ENCODE results near the gene KCTD12.
A peak's percentile ranks its signal among the peaks of the same experiment; 100 is the strongest.

Gene KCTD12

DNA sequence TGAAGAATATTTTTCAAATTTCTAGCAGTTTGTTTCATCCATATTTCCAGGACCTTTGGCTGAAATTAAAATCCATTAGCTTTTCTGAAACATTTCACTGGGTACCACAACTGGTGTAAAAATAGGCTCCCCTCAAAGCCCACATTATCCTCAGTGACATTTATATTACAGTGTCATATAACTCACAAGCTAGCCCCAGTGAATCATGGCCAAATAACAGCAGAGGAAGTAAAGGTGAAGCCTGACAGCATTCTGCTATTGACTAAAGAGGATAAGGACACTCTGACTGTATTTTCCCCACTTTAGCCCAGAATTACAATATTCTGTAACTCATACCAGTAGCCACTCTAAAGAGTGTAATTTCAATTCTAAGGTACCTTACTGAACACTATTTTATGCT is 21.9 kb downstream of the KCTD12 start:
- H3K27ac ChIP-seq (ENCODE audit: poor library complexity, severe bottlenecking): no peak overlapping the region
- TF ChIP-seq, protein P1, sequence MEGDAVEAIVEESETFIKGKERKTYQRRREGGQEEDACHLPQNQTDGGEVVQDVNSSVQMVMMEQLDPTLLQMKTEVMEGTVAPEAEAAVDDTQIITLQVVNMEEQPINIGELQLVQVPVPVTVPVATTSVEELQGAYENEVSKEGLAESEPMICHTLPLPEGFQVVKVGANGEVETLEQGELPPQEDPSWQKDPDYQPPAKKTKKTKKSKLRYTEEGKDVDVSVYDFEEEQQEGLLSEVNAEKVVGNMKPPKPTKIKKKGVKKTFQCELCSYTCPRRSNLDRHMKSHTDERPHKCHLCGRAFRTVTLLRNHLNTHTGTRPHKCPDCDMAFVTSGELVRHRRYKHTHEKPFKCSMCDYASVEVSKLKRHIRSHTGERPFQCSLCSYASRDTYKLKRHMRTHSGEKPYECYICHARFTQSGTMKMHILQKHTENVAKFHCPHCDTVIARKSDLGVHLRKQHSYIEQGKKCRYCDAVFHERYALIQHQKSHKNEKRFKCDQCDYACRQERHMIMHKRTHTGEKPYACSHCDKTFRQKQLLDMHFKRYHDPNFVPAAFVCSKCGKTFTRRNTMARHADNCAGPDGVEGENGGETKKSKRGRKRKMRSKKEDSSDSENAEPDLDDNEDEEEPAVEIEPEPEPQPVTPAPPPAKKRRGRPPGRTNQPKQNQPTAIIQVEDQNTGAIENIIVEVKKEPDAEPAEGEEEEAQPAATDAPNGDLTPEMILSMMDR (IDR thresholded peaks at IDR 0.05; ENCODE audit: poor library complexity, severe bottlenecking): no peak
- no peak for ATAC-seq (ENCODE audit: low read depth)
- H3K9me3 ChIP-seq (ENCODE audit: severe bottlenecking): no peaks in the 10 kb centered on the region
- no peaks in the 10 kb centered on the region for H3K36me3 ChIP-seq (ENCODE audit: low read depth)
- no peaks in the 10 kb centered on the region for H3K27me3 ChIP-seq (ENCODE audit: insufficient read depth, poor library complexity, severe bottlenecking)
- no peaks in the 10 kb centered on the region for H3K4me1 ChIP-seq (ENCODE audit: insufficient read depth, poor library complexity, severe bottlenecking)
- no peak for DNase-seq (ENCODE audit: low spot score)
- no peak overlapping the region for H3K4me3 ChIP-seq (ENCODE audit: severe bottlenecking)

DNA sequence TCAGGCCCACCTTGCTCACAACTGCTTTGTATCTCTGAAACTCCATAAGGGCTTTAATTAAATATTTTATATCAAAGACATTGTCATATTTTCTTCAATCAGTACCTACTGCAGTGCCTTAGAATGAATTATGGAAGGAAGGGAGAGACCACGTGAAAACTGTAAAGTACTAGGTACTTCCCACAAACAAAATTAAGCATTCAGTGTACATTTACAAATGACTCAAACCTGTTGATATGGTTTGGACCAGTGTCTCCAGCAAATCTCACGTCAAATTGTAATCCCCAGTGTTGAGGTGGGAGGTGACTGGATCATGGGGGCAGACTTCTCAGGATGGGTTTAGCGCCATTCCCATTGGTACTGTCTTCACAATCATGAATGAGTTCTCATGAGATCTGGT is 23.2 kb downstream of the KCTD12 start:
- DNase-seq (ENCODE audit: low spot score) (no peak), ATAC-seq (ENCODE audit: low read depth) (no peak)
- no peak overlapping the region for H3K27ac ChIP-seq (ENCODE audit: poor library complexity, severe bottlenecking)
- TF ChIP-seq, protein P1 (IDR thresholded peaks at IDR 0.05; ENCODE audit: poor library complexity, severe bottlenecking): no peak
- H3K36me3 ChIP-seq (ENCODE audit: low read depth): no peaks in the 10 kb centered on the region
- no peaks in the 10 kb centered on the region for H3K9me3 ChIP-seq (ENCODE audit: severe bottlenecking)
- no peaks in the 10 kb centered on the region for H3K4me1 ChIP-seq (ENCODE audit: insufficient read depth, poor library complexity, severe bottlenecking)
- no peak overlapping the region for H3K4me3 ChIP-seq (ENCODE audit: severe bottlenecking)
- H3K27me3 ChIP-seq (ENCODE audit: insufficient read depth, poor library complexity, severe bottlenecking): no peaks in the 10 kb centered on the region

DNA sequence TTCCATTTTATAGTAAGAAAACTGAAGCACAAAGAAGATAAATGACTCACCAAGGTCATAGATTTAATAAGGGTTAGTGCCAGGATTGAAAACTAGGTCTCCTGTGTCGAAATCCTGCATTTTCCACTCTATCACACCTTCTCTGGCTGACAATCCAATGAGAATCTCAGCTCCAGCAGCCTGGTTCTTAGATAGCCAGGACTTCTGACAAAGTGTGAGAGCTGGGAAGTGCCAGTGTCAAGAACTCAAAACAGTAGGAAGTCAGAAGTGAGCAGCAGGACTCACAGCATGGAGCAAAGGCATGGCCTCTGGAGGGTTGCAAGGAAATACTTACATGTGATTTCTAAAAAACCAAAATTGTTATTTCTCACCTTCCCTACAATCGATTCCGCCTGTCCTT is 24.3 kb downstream of the KCTD12 start:
- TF ChIP-seq, protein P1 (IDR thresholded peaks at IDR 0.05; ENCODE audit: poor library complexity, severe bottlenecking): no peak
- no peaks in the 10 kb centered on the region for H3K36me3 ChIP-seq (ENCODE audit: low read depth)
- no peak overlapping the region for H3K4me3 ChIP-seq (ENCODE audit: severe bottlenecking)
- H3K4me1 ChIP-seq (ENCODE audit: insufficient read depth, poor library complexity, severe bottlenecking): no peaks in the 10 kb centered on the region
- H3K9me3 ChIP-seq (ENCODE audit: severe bottlenecking): no peaks in the 10 kb centered on the region
- no peaks in the 10 kb centered on the region for H3K27me3 ChIP-seq (ENCODE audit: insufficient read depth, poor library complexity, severe bottlenecking)
- DNase-seq (ENCODE audit: low spot score) (no peak), ATAC-seq (ENCODE audit: low read depth) (no peak)
- no peak overlapping the region for H3K27ac ChIP-seq (ENCODE audit: poor library complexity, severe bottlenecking)

DNA sequence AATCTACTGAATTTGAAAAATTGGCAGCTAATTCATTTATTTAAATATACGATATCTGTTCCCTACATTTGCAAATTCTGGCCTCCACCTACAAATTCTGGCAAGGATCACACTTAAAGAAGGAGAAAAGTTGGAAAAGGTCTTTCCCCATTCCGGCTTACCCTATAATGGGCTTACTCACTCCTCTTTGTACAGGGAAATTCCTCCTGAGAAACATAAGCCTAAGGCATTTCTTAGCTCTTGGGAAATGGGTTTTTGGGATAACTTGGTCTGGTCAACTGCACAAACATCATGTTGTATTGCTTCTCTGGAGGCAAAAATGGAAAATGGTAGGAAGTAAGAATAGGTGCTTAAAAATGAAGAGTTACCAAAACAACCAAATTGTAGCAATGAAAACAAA is 25.5 kb downstream of the KCTD12 start:
- Histone ChIP-seq H3K4me1 (ENCODE audit: insufficient read depth, poor library complexity, severe bottlenecking) (peaks cover 10% of the 10 kb centered on the region), H3K27ac (ENCODE audit: poor library complexity, severe bottlenecking) (no peak overlapping the region), H3K36me3 (ENCODE audit: low read depth) (no peaks in the 10 kb centered on the region), H3K27me3 (ENCODE audit: insufficient read depth, poor library complexity, severe bottlenecking) (no peaks in the 10 kb centered on the region), H3K4me3 (ENCODE audit: severe bottlenecking) (no peak overlapping the region), H3K9me3 (ENCODE audit: severe bottlenecking) (no peaks in the 10 kb centered on the region)
- TF ChIP-seq, protein P1 (IDR thresholded peaks at IDR 0.05; ENCODE audit: poor library complexity, severe bottlenecking): no peak
- DNase-seq (ENCODE audit: low spot score) (no peak), ATAC-seq (ENCODE audit: low read depth) (no peak)

DNA sequence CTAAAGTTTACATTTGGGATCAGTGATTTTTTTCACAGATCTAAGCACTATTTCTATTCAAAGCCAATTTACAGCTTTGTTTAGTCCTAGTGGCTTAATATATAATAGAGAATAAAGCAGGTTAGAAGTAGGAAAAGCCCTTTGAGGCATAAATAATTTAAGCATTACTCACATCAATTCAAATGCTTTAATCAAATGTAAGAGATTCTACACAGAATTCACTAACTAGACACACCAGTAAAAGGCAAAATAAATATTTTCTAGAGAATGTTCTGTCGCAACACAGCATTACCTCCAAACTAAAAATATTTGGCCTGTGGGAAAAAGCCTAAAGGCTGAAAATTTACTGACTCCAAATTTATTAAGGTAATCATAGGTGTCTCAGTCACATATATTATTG is 31.3 kb downstream of the KCTD12 start:
- no peak for DNase-seq (ENCODE audit: low spot score)
- Histone ChIP-seq H3K4me1 (ENCODE audit: insufficient read depth, poor library complexity, severe bottlenecking) (peaks cover 47% of the 10 kb centered on the region), H3K9me3 (ENCODE audit: severe bottlenecking) (no peaks in the 10 kb centered on the region), H3K27ac (ENCODE audit: poor library complexity, severe bottlenecking) (peak overlapping the region; percentile 93), H3K4me3 (ENCODE audit: severe bottlenecking) (no peak overlapping the region), H3K27me3 (ENCODE audit: insufficient read depth, poor library complexity, severe bottlenecking) (no peaks in the 10 kb centered on the region), H3K36me3 (ENCODE audit: low read depth) (no peaks in the 10 kb centered on the region)
- ATAC-seq (ENCODE audit: low read depth): peak; percentile 49
- TF ChIP-seq, protein P1 (IDR thresholded peaks at IDR 0.05; ENCODE audit: poor library complexity, severe bottlenecking): no peak
